ENCODE measurements around the gene PLCH2.

PLCH2 gene

GRCh38 chr1:2537784-2538115 lies 61.7 kb downstream of the PLCH2 start:
- H3K27ac ChIP-seq (ENCODE audit: low read depth, low read length) = no peak overlapping the region
- H3K79me2 ChIP-seq (ENCODE audit: insufficient read depth, low read length) = no peaks in the 10 kb centered on the region
- H4K20me1 ChIP-seq (ENCODE audit: low read depth, low read length) = no peaks in the 10 kb centered on the region
- no peaks in the 10 kb centered on the region for H3K9me3 ChIP-seq (ENCODE audit: insufficient read depth, low read length)
- no peak overlapping the region for H2AFZ ChIP-seq (ENCODE audit: low read depth, low read length, severe bottlenecking)
- H3K27me3 ChIP-seq (ENCODE audit: low read length) = no peaks in the 10 kb centered on the region
- H3K9me2 ChIP-seq (replicated peaks; ENCODE audit: insufficient read depth, low read length) = no peaks in the 10 kb centered on the region
- no peak overlapping the region for H3K9ac ChIP-seq (ENCODE audit: low read length)
- no peak overlapping the region for H3K4me3 ChIP-seq (ENCODE audit: insufficient read depth, low read length, poor library complexity, severe bottlenecking)
- no peak for TF ChIP-seq EZH2phosphoT487 (conservative IDR thresholded peaks at IDR 0.05; ENCODE audit: low read length)
- TF ChIP-seq, protein P1, sequence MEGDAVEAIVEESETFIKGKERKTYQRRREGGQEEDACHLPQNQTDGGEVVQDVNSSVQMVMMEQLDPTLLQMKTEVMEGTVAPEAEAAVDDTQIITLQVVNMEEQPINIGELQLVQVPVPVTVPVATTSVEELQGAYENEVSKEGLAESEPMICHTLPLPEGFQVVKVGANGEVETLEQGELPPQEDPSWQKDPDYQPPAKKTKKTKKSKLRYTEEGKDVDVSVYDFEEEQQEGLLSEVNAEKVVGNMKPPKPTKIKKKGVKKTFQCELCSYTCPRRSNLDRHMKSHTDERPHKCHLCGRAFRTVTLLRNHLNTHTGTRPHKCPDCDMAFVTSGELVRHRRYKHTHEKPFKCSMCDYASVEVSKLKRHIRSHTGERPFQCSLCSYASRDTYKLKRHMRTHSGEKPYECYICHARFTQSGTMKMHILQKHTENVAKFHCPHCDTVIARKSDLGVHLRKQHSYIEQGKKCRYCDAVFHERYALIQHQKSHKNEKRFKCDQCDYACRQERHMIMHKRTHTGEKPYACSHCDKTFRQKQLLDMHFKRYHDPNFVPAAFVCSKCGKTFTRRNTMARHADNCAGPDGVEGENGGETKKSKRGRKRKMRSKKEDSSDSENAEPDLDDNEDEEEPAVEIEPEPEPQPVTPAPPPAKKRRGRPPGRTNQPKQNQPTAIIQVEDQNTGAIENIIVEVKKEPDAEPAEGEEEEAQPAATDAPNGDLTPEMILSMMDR (IDR thresholded peaks at IDR 0.05; ENCODE audit: insufficient read depth, low read length, poor library complexity, severe bottlenecking) = no peak
- H3K36me3 ChIP-seq (ENCODE audit: low read length) = no peaks in the 10 kb centered on the region
- no peaks in the 10 kb centered on the region for H3F3A ChIP-seq (ENCODE audit: insufficient read depth)
- H3K4me2 ChIP-seq (ENCODE audit: low read depth, low read length, poor library complexity, severe bottlenecking) = no peak overlapping the region

DNA sequence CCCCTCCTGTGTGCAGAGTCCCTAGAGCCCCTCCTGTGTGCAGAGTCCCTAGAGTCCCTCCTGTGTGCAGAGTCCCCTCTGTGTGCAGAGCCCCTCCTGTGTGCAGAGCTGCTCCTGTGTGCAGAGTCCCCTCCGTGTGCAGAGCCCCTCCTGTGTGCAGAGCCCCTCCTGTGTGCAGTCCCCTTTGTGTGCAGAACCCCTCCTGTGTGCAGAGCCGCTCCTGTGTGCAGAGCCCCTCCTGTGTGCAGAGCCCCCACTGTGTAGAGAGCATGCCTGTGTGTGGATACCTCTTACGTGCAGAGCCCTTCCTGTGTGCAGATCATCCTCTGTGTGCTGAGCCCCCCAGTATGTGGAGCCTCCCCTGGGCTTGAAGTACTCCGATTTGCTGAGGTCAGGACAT lies 62.3 kb downstream of the PLCH2 start:
- Histone ChIP-seq H3K4me2 (ENCODE audit: low read depth, low read length, poor library complexity, severe bottlenecking) (no peak overlapping the region), H3K36me3 (ENCODE audit: low read length) (no peaks in the 10 kb centered on the region), H3K79me2 (ENCODE audit: insufficient read depth, low read length) (no peaks in the 10 kb centered on the region), H3K4me3 (ENCODE audit: insufficient read depth, low read length, poor library complexity, severe bottlenecking) (no peak overlapping the region), H3K9ac (ENCODE audit: low read length) (no peak overlapping the region), H3K27ac (ENCODE audit: low read depth, low read length) (no peak overlapping the region), H3K9me2 (replicated peaks; ENCODE audit: insufficient read depth, low read length) (no peaks in the 10 kb centered on the region), H4K20me1 (ENCODE audit: low read depth, low read length) (no peaks in the 10 kb centered on the region), H3K27me3 (ENCODE audit: low read length) (no peaks in the 10 kb centered on the region), H3F3A (ENCODE audit: insufficient read depth) (no peaks in the 10 kb centered on the region), H3K9me3 (ENCODE audit: insufficient read depth, low read length) (no peaks in the 10 kb centered on the region), H2AFZ (ENCODE audit: low read depth, low read length, severe bottlenecking) (no peak overlapping the region)
- TF ChIP-seq EZH2phosphoT487 (conservative IDR thresholded peaks at IDR 0.05; ENCODE audit: low read length) = no peak
- TF ChIP-seq, protein P1 (IDR thresholded peaks at IDR 0.05; ENCODE audit: insufficient read depth, low read length, poor library complexity, severe bottlenecking) = no peak

DNA sequence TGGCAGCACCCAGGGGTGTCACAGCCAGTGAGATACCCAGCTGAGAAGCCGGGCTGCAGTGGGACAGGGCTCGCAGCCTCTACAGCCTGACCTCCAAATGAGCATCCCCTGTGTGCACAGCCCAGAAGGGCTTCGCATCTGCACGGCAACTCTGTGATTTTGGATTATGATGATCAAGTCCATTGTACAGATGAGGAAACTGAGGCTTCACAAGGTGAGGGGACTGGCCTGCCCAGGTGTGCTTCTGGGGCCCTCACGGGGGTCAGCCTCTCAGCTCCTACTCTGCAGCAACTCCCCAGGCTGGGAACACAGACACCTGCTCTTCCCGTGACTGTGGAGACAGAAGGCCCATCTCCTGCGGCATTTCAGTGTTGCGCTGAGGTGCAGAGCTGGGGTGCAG lies 62.8 kb downstream of the PLCH2 start:
- no peak overlapping the region for H3K4me2 ChIP-seq (ENCODE audit: low read depth, low read length, poor library complexity, severe bottlenecking)
- H3F3A ChIP-seq (ENCODE audit: insufficient read depth) = no peaks in the 10 kb centered on the region
- H3K36me3 ChIP-seq (ENCODE audit: low read length) = no peaks in the 10 kb centered on the region
- H3K79me2 ChIP-seq (ENCODE audit: insufficient read depth, low read length) = no peaks in the 10 kb centered on the region
- no peaks in the 10 kb centered on the region for H3K9me3 ChIP-seq (ENCODE audit: insufficient read depth, low read length)
- no peak overlapping the region for H3K27ac ChIP-seq (ENCODE audit: low read depth, low read length)
- TF ChIP-seq, protein P1 (IDR thresholded peaks at IDR 0.05; ENCODE audit: insufficient read depth, low read length, poor library complexity, severe bottlenecking) = no peak
- no peak for TF ChIP-seq EZH2phosphoT487 (conservative IDR thresholded peaks at IDR 0.05; ENCODE audit: low read length)
- no peak overlapping the region for H3K4me3 ChIP-seq (ENCODE audit: insufficient read depth, low read length, poor library complexity, severe bottlenecking)
- no peak overlapping the region for H2AFZ ChIP-seq (ENCODE audit: low read depth, low read length, severe bottlenecking)
- no peak overlapping the region for H3K9ac ChIP-seq (ENCODE audit: low read length)
- no peaks in the 10 kb centered on the region for H4K20me1 ChIP-seq (ENCODE audit: low read depth, low read length)
- H3K9me2 ChIP-seq (replicated peaks; ENCODE audit: insufficient read depth, low read length) = no peaks in the 10 kb centered on the region
- H3K27me3 ChIP-seq (ENCODE audit: low read length) = no peaks in the 10 kb centered on the region
